ENCODE data around the gene TNS1.

DNA sequence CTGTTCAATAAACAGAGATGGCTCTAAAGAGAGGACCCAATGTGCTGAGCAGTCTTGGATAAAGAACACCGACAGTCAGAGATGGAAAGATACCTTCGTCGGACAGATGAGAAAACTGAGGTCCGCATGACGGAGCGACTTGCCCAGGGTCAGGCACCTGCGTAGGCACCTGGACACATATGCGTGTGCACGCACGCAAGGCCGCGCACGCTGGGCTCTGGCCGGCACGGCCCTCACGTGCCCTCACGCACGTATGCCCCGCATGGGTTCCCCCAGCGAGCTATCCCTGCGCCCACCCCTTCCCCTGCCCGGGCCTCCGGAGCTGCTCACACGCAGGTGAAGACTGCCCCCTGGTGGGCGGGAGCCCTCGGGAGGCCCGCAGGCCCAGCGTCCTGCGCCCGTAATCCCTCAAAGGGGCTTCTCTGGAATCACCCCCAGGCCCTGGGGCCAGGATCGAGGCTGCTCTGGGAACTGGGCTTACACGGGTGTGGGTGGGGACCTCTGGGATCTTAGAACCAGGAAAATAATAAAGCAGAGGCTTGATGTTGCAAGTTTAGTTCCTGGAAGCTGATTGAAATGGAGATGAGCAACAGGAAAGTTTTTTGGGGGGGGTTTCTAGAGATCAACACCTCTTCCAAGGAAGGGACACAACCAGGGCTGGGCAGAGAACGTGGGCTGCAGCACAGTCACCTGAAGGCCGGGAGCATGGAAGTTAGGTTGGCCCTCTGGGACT, 246.3 kb downstream of the TNS1 start:
- TF ChIP-seq, protein P1, sequence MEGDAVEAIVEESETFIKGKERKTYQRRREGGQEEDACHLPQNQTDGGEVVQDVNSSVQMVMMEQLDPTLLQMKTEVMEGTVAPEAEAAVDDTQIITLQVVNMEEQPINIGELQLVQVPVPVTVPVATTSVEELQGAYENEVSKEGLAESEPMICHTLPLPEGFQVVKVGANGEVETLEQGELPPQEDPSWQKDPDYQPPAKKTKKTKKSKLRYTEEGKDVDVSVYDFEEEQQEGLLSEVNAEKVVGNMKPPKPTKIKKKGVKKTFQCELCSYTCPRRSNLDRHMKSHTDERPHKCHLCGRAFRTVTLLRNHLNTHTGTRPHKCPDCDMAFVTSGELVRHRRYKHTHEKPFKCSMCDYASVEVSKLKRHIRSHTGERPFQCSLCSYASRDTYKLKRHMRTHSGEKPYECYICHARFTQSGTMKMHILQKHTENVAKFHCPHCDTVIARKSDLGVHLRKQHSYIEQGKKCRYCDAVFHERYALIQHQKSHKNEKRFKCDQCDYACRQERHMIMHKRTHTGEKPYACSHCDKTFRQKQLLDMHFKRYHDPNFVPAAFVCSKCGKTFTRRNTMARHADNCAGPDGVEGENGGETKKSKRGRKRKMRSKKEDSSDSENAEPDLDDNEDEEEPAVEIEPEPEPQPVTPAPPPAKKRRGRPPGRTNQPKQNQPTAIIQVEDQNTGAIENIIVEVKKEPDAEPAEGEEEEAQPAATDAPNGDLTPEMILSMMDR (IDR thresholded peaks at IDR 0.05; ENCODE audit: insufficient read depth, low read depth, low read length), result peak; percentile 60
- TF ChIP-seq EZH2 (IDR thresholded peaks at IDR 0.05; ENCODE audit: insufficient read depth, low read length), result no peak
